WERI-Rb-1 (cell line): ENCODE results near the gene CDYL.
A peak's percentile ranks its signal among the peaks of the same experiment; 100 is the strongest.

Experiments
- DNase-seq: peaks from one replicate; pipeline ENCODE4 v3.0.0-alpha.2; 2020
- H3K27ac ChIP-seq: fragments of 250-450 bp; sonication (Bioruptor Pico); 2 replicates; pipeline ENCODE4 v1.5.1; 2020; ENCODE audit warnings: mild to moderate bottlenecking, moderate library complexity
- H3K27me3 ChIP-seq: fragments of 250-450 bp; sonication (Bioruptor Pico); 2 replicates; pipeline ENCODE4 v1.5.1; 2021; ENCODE audit warnings: mild to moderate bottlenecking, low read depth, moderate library complexity; ENCODE audit not compliant: insufficient read depth, severe bottlenecking
- H3K36me3 ChIP-seq: fragments of 250-450 bp; sonication (Bioruptor Pico); 2 replicates; pipeline ENCODE4 v1.5.1; 2020; ENCODE audit warnings: mild to moderate bottlenecking, moderate library complexity
- H3K4me3 ChIP-seq: 2 replicates; pipeline ENCODE4 v1.5.1; 2011; ENCODE audit warnings: low read depth, mild to moderate bottlenecking, control low read depth, low read length
- H3K9me3 ChIP-seq: fragments of 250-450 bp; sonication (Bioruptor Pico); 2 replicates; pipeline ENCODE4 v1.5.1; 2021; ENCODE audit warnings: mild to moderate bottlenecking, moderate library complexity; ENCODE audit not compliant: severe bottlenecking
- CTCF ChIP-seq: IDR thresholded peaks from 2 replicates; pipeline ENCODE4 v1.5.1; 2011; ENCODE audit warnings: low read depth, mild to moderate bottlenecking, control low read depth, inconsistent platforms, low read length

The CDYL gene

GRCh38 chr6:4805553-4806336 lies 29.5 kb downstream of the CDYL start:
- DNase-seq: peak; percentile 91
- H3K27ac ChIP-seq: peak overlapping the region; percentile 59
- no peaks in the 10 kb centered on the region for H3K36me3 ChIP-seq
- H3K4me3 ChIP-seq: peak overlapping the region; percentile 35
- no peaks in the 10 kb centered on the region for H3K9me3 ChIP-seq
- H3K27me3 ChIP-seq: no peaks in the 10 kb centered on the region
- TF ChIP-seq CTCF: peak; percentile 97

GRCh38 chr6:4806337-4806725 lies 30.1 kb downstream of the CDYL start:
- Histone ChIP-seq H3K9me3 (no peaks in the 10 kb centered on the region), H3K27ac (no peak overlapping the region), H3K36me3 (no peaks in the 10 kb centered on the region), H3K4me3 (no peak overlapping the region), H3K27me3 (no peaks in the 10 kb centered on the region)
- DNase-seq: no peak
- TF ChIP-seq CTCF: no peak

GRCh38 chr6:4806791-4807190 lies 30.6 kb downstream of the CDYL start:
- Histone ChIP-seq H3K9me3 (no peaks in the 10 kb centered on the region), H3K36me3 (no peaks in the 10 kb centered on the region), H3K27ac (no peak overlapping the region), H3K4me3 (no peak overlapping the region), H3K27me3 (no peaks in the 10 kb centered on the region)
- no peak for TF ChIP-seq CTCF
- no peak for DNase-seq

GRCh38 chr6:4808396-4808795 lies 32.2 kb downstream of the CDYL start:
- no peak for TF ChIP-seq CTCF

GRCh38 chr6:4809999-4810918 lies 34.1 kb downstream of the CDYL start:
- Histone ChIP-seq H3K27ac (no peak overlapping the region), H3K27me3 (no peaks in the 10 kb centered on the region), H3K36me3 (no peaks in the 10 kb centered on the region), H3K9me3 (no peaks in the 10 kb centered on the region), H3K4me3 (no peak overlapping the region)
- no peak for TF ChIP-seq CTCF
- DNase-seq: no peak

More at GRCh38 chr6:4808396-4808795, 32.2 kb downstream of the CDYL start:
- no peak overlapping the region for H3K4me3 ChIP-seq
- no peaks in the 10 kb centered on the region for H3K36me3 ChIP-seq
- H3K27ac ChIP-seq: no peak overlapping the region
- H3K9me3 ChIP-seq: no peaks in the 10 kb centered on the region
- no peaks in the 10 kb centered on the region for H3K27me3 ChIP-seq
- DNase-seq: no peak
